Neural progenitor cell (in vitro differentiated cells): Measurements from ENCODE around the gene RGL2.
"Not testable (repeated sequence)": the region's sequence is repeated elsewhere in the genome, so short reads cannot be mapped to it uniquely, and the experiment has no call there.

Experiments
- EZH2 ChIP-seq: fragments of 200-600 bp; sonication (generic); IDR thresholded peaks from 2 replicates; pipeline ENCODE4 v1.6.1; 2017; ENCODE audit warnings: antibody characterized with exemption, mild to moderate bottlenecking, moderate library complexity
- TF ChIP-seq, protein P1 (sequence below): fragments of 200-600 bp; sonication (generic); IDR thresholded peaks from 2 replicates; pipeline ENCODE4 v1.5.1; 2017; ENCODE audit warnings: antibody characterized with exemption, mild to moderate bottlenecking

- TF ChIP-seq, protein P1, sequence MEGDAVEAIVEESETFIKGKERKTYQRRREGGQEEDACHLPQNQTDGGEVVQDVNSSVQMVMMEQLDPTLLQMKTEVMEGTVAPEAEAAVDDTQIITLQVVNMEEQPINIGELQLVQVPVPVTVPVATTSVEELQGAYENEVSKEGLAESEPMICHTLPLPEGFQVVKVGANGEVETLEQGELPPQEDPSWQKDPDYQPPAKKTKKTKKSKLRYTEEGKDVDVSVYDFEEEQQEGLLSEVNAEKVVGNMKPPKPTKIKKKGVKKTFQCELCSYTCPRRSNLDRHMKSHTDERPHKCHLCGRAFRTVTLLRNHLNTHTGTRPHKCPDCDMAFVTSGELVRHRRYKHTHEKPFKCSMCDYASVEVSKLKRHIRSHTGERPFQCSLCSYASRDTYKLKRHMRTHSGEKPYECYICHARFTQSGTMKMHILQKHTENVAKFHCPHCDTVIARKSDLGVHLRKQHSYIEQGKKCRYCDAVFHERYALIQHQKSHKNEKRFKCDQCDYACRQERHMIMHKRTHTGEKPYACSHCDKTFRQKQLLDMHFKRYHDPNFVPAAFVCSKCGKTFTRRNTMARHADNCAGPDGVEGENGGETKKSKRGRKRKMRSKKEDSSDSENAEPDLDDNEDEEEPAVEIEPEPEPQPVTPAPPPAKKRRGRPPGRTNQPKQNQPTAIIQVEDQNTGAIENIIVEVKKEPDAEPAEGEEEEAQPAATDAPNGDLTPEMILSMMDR, result not testable (repeated sequence)
- TF ChIP-seq EZH2, result not testable (repeated sequence)
These were observed 22.8 kb downstream of the RGL2 start for GRCh38 chr6:33275795-33276580.
